ENCODE data around the gene ANKRD13B.

The ANKRD13B gene

DNA sequence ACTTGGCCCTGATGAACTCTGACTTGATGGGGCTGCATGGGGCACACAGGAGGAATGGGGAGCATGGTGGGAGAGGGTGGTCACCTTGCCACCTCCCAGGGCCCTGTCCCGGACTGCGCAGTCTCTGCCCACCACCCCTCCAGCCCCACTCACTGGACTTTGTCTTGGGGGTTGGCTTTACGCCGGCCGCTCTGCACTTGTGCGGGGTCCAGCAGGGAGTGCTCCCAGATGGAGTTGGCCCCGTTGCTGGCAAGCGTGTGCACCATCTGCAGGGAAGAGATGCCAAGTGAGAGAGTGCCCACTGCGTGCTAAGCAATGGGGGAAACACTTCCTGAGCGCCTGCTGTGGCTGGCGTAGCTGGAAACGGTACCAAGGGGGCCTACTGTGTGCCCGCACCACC, 10.2 kb upstream of the ANKRD13B start:
- no peak for DNase-seq

GRCh38 chr17:29583324-29584248, 9.3 kb upstream of the ANKRD13B start:
- DNase-seq = no peak

DNA sequence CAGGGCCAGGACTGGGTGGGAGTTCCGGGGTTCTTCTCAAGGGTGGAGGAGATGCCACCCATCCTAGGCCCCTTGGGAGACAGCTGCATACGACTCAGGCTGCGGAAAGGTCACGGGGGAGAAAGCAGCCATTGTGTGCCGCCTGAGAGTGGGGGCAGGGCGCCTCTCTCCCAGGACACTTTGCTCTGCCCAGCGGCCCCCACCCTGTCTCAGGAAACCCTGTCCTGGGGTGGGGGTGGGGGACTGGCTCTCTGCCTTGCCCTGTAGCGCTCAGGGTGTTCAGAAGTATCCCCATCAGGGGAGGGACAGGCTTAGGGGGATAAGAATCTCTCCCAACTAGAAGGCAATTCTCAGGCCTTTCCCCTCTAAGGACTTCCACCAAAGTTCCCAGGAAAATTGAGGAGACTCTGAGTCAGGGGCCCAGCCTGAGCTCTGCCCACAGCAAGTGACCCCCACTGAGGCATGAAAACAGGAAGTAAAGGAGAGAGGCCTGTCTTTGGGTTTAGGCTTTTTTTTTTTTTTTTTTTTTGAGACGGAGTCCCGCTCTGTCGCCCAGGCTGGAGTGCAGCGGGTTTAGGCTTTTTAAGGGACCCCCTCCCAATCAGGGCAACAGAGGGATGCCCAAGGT, 8.4 kb upstream of the ANKRD13B start:
- DNase-seq = no peak

DNA sequence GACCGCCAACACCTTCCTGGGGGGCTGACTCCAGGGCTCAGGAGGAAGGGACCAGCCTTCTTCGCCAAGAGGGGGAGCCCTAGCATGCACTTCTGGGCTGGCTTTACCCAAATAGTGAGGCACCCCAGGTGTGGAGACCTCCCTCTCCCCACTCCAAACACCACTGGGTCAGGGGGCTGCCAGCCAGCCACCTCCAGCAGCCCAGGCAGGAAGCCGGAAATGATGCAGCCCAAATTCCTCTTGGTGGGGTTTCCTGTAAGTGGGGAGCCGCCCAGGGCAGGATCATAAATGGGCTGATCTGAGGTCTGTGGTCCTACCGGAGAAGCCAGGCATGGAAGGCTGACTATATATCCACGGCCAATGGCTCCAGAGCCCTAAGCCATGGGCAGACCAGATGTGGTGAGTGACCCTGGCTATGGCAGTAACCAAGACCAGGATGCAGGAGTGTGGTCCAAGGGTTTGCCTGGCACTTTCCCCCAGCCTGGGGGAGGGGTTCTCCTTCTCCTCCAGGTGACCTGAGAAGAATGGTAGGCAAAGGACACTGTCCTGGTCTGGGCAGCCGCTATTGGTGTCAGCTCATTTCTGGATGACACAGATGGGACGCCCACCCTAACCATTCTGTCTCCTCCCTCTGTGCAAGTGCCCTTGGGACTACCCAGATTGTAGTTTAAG, 7.7 kb upstream of the ANKRD13B start:
- DNase-seq = no peak

DNA sequence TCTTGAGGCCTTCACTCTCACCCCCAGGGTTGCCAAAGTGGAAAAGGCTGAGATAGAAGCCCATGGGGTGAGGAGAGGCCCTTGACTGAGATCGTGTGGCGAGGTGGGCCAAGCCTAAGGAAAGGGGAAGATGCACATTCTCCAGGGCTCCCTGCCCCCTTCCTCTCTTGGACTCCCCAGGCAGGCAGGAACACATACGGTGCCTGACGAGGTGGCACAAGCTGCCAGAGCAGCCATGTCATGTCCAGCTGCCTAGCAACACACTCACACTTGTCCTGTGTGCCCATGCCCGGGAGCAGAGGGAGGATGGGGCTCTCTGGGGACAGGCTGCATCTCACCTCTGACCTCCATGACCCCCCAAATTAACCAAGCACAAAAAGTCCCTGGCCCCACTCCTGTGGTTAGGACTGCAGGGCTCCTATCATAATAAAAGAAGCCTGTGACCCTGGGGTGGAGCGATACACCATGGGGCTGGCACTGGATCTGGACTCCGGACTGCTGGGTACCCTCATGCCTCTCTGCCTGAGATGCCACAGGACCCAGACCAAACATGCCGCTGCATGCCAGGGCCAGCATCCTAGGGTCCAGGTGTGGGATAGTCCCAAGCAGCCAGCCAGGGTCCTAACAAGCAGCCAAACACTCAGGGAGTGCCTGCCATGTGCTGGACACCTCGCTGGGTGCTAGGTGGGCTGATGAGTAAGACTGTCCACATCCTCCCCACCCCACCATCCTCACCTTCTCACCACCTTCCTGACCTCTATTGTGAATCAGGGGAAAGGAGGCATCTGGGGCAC, 6.1 kb upstream of the ANKRD13B start:
- DNase-seq = no peak

GRCh38 chr17:29587591-29587990, 5.3 kb upstream of the ANKRD13B start:
- no peak for DNase-seq

- DNase-seq = no peak
These were observed 4.8 kb upstream of the ANKRD13B start for GRCh38 chr17:29588017-29588561.

- no peak for DNase-seq
These were observed 4.1 kb upstream of the ANKRD13B start for GRCh38 chr17:29588562-29589411.

- DNase-seq = peak; percentile 73
These were observed 3.2 kb upstream of the ANKRD13B start, which contains the start of gene GIT1 for GRCh38 chr17:29589524-29590410. TSS of gene GIT1 (minus strand) at chr17:29589648. CDS start at chr17:29589378, 270 bp downstream.

GRCh38 chr17:29590411-29591145, 2.4 kb upstream of the ANKRD13B start:
- DNase-seq = no peak

- no peak for DNase-seq
These were observed 1.7 kb upstream of the ANKRD13B start for GRCh38 chr17:29591146-29591736.

DNA sequence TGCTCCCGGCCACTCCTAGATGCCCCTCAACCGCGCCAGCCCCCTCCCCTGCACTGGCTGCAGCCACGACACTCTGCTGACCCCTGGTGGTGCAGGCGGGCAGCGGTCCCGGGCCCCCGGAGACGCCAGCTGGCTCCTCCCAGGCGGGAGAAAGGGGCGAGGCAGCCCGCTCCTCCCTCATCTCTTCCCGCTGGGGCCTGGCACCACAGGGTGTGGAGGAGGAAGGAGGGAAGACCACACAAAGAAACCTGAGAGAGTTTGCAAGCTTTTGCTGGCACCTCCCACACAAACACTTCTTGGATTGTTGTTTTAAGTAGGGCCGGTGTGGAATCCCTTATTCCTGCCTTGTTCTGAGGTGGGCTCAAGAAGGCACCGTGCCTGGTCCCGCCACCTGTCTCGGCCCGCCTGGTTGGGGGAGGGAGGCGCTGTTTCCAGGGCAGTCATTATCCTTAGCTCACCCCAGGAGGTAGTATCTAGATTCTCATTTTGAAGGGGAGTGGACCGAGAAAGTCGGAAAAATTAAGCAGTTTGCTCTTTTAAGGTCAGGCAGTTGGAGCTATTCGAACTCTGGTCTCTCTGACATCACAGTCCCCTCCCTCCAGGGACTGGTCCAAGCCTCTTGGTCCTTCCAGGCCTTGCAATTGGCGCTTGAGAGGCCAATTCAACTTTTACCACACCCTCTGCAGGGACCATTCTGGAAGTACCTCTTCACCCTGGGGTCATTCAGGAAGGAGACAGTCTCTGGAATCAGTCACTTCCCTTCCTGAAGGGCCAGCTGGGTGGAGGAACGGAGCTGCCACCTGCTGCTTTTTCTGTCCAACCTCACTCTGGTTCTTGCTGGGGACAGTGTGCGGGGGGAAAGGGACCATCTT, 959 bp upstream of the ANKRD13B start:
- peak; percentile 60 for DNase-seq

DNA sequence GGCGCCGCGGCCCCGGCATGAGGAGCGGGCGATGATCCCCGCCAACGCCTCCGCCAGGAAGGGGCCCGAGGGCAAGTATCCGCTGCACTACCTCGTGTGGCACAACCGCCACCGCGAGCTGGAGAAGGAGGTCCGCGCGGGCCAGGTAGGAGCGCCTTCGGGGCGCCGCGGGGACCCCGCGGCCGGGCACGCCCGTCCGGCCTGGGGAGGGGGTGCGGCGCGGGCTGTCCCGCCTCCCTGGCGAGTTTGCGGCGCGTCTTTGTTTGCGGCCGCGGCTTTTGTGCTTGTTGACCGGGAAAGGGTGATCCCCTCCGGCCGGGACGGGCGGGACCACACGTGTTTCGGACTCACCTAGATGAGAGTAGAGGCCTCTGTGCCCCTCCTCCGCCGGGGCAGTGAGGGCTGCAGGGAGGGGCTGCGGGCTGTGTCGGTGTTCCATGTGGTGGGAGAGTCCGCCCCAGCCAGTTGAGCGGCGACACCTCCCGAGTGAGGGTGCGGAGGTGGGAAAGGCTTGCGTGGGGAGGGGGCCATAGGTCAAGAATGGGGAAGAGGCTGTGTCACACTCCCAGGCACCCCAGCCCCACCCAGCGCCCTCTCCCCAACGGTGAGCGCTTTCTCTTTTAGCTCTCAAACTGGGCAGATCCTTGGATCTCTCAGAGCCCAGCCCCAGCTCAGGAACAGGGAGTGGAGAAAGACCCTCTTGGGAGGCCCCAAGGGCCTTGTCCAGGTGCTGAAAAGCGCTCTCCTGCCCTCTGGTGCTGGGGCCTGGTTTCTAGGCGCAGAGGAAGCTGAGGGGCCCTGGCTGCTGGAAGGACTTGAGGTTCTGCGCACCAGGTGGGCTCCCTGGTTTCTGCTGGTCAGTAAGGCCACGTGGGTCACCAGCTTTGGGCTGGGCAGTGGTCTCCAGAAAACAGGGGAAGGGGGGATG, 923 bp downstream of the ANKRD13B start:
- no peak for DNase-seq

DNA sequence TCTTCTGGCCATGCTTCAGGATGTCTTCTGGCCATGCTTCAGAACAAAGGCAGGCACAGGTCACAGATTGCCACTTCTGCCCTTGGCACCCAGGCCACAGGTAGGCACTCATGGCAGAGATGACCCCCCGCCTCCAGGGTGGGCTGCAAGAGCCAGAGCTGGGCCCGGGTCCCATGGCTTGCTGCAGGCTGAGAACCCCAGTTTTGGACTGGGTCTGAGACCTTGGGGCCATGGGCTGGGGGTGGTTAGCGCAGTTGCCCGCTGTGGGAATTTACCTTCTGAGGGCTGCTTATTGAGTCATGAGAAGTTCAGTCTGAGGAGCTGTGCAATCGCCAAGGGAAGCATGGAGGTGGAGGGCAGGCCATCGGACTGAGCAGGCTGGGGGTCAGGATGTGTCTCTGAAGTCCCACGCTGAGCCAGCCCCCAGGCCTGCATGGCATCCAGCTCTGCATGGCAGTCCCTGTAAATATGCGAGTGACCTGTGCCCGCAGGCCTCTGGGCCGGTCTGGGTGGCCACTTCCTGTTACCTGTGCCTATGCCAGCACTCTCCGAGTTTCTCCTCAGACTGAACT, 1.7 kb downstream of the ANKRD13B start:
- DNase-seq = no peak

DNA sequence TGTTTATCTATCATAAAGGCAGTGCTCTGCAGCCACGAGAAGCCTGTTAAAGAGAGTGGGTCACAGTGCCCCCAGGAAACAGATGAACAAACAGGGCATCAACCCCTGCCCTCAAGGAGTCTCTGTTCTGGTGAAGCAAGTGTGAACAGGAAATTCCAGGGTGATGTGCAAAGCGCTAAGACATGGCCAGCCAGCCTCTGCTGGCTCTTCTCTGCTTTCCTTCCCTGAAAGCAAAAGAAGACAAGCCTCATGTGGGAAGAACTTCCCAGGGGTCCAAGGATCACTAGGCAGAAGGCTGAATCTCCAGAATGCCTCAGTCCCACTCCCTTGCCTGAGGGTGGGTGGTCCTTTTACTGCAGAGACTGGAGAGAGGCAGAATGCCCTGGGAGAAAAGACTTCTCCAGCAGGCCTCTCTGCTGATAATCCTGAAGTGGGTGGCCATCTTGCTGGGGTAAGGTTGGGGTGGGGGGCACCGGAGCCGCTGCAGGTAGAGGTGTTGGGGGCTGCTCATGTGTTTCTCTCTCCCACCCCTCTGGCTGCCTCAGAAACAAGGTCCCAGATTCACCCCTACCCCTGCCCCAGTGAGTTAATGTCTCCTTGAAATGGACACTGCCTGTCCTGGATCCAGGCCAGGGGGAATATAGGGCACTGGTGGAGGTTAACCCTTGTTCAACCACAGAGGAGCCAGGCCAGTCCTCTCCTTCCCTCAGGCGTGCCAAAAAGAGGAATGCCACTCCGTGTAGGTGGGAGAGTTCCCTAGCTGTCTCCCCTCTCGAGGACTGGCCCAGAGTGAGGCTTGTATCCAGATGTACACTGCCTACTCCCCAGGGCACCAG, 2.4 kb downstream of the ANKRD13B start:
- no peak for DNase-seq

Measured in activated CD4-positive, alpha-beta T cell treated with anti-CD3 and anti-CD28 coated beads for 1 hour (primary cell).